HUES48 (cell line): ENCODE data around the gene BLACAT1.

Experiments used
- H3K27ac ChIP-seq: one replicate; pipeline ENCODE4 v1.7.0; 2013; ENCODE audit warnings: low read depth, low read length, inconsistent platforms
- H3K27me3 ChIP-seq: 2 replicates; pipeline ENCODE4 v1.6.1; 2013; ENCODE audit warnings: mild to moderate bottlenecking, low read length; ENCODE audit not compliant: control insufficient read depth, insufficient read depth
- H3K36me3 ChIP-seq: 2 replicates; pipeline ENCODE4 v1.6.1; 2013; ENCODE audit warnings: low read length; ENCODE audit not compliant: control insufficient read depth, insufficient read depth
- H3K4me1 ChIP-seq: 2 replicates; pipeline ENCODE4 v1.6.1; 2013; ENCODE audit warnings: mild to moderate bottlenecking, low read length; ENCODE audit not compliant: control insufficient read depth, insufficient read depth
- H3K4me3 ChIP-seq: 2 replicates; pipeline ENCODE4 v1.5.1; 2013; ENCODE audit warnings: mild to moderate bottlenecking, low read depth, low read length
- H3K9ac ChIP-seq: 2 replicates; pipeline ENCODE4 v1.6.1; 2013; ENCODE audit warnings: mild to moderate bottlenecking, low read depth, low read length, moderate library complexity
- H3K9me3 ChIP-seq: 2 replicates; pipeline ENCODE4 v1.6.1; 2013; ENCODE audit warnings: low read length; ENCODE audit not compliant: control insufficient read depth, insufficient read depth

Gene BLACAT1

GRCh38 chr1:205473475-205473874, 17.6 kb upstream of the BLACAT1 start:
- H3K27me3 ChIP-seq: no peaks in the 10 kb centered on the region
- H3K36me3 ChIP-seq: no peaks in the 10 kb centered on the region
- H3K27ac ChIP-seq: no peak overlapping the region
- peaks cover 15% of the 10 kb centered on the region; the same call in 1 of the 2 replicates for H3K4me1 ChIP-seq
- H3K4me3 ChIP-seq: no peak overlapping the region
- no peak overlapping the region for H3K9ac ChIP-seq
- no peaks in the 10 kb centered on the region for H3K9me3 ChIP-seq

GRCh38 chr1:205472737-205473441, 17.0 kb upstream of the BLACAT1 start:
- H3K4me3 ChIP-seq: no peak overlapping the region
- H3K27me3 ChIP-seq: no peaks in the 10 kb centered on the region
- peaks cover 15% of the 10 kb centered on the region; the same call in 1 of the 2 replicates for H3K4me1 ChIP-seq
- H3K9me3 ChIP-seq: no peaks in the 10 kb centered on the region
- H3K36me3 ChIP-seq: no peaks in the 10 kb centered on the region
- H3K27ac ChIP-seq: no peak overlapping the region
- H3K9ac ChIP-seq: no peak overlapping the region

GRCh38 chr1:205470131-205470530, 14.3 kb upstream of the BLACAT1 start:
- Histone ChIP-seq H3K27ac (no peak overlapping the region), H3K36me3 (no peaks in the 10 kb centered on the region), H3K4me3 (no peak overlapping the region), H3K27me3 (no peaks in the 10 kb centered on the region), H3K4me1 (0 out of 2 replicates have a peak, but pooled peaks cover 4% of the 10 kb centered on the region), H3K9ac (no peak overlapping the region), H3K9me3 (no peaks in the 10 kb centered on the region)

DNA sequence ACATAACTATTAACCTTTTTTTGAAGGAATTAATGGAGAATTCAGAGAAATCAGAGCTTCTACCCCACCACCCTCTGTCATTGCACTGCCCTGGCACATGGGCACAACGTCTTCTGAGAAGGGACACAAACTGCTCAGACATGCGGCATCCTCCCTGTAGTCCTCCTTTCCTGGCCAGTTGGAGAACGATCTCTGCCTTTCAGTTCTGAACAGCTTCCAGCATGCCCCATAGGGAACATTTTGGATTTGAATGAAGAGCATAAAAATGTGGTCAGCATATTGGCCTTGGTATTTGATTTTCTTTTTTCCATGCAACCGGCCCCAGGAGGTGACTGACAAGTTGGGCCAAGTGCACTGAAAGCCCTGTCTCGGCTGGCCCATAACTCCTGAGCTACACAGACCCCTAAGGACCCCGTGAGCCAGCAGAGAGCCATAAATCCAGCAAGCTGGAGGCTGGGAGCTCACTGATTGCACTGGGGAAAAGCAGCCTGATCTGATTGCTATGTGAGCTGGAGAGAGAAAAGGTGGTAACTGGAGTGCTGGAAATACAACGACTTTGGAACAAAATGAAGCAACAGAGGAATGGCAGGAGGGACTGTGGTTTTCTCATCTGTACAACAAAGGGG, 10.9 kb upstream of the BLACAT1 start:
- Histone ChIP-seq H3K9ac (no peak overlapping the region), H3K27me3 (no peaks in the 10 kb centered on the region), H3K4me3 (no peak overlapping the region), H3K4me1 (no peaks in the 10 kb centered on the region), H3K36me3 (no peaks in the 10 kb centered on the region), H3K27ac (no peak overlapping the region), H3K9me3 (no peaks in the 10 kb centered on the region)

- Histone ChIP-seq H3K4me3 (no peak overlapping the region), H3K9me3 (no peaks in the 10 kb centered on the region), H3K4me1 (no peaks in the 10 kb centered on the region), H3K27me3 (no peaks in the 10 kb centered on the region), H3K27ac (no peak overlapping the region), H3K36me3 (no peaks in the 10 kb centered on the region), H3K9ac (no peak overlapping the region)
Measured at GRCh38 chr1:205465392-205465791, 9.5 kb upstream of the BLACAT1 start.

- Histone ChIP-seq H3K4me3 (no peak overlapping the region), H3K36me3 (no peaks in the 10 kb centered on the region), H3K4me1 (peaks cover 26% of the 10 kb centered on the region), H3K9ac (no peak overlapping the region), H3K27me3 (peaks cover 19% of the 10 kb centered on the region), H3K27ac (no peak overlapping the region), H3K9me3 (no peaks in the 10 kb centered on the region)
Measured at GRCh38 chr1:205458777-205459566, 3.1 kb upstream of the BLACAT1 start.

DNA sequence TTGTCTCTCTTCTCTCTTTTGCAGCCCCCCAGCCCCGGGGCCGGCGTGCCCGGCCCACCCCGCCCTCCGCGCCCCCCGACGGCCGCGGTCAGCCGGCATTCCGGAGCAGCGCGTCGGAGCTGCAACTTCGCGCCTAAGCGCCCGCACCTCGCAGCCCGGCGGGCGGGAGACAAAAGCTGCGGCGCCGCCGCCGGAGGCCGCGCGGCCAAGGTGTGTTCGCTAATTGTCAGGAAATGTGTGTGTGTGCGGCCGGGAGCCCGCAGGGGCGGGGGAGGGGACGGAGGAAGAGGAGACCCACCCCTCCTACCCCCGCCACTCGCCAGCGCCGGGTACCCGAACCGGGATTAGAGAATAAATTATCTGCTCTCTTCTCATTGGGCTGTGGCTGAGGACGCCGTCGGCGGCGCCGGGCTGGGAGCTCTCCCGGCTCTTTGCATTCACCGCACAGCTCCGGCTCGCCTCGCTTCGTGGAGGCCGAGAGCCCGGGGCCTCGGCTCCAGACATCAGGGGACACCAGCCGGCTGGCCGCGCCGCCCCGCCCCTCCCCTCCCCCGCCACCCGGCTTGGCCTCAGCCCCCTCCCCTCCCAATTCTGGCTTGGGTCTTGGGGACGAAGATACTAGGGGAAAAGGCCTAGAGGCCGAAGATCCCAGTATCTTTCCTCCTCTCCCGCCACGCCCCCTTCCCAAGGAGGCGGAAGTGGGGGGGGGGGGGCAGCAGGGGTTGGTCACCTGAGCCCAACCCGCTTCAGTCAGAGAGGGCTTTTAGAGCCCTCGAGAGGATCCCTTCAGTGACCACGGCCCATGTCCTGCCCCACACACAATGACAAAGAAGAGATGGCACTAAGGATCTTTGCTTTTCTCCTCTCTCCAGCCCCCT, 1.3 kb upstream of the BLACAT1 start:
- Histone ChIP-seq H3K36me3 (no peaks in the 10 kb centered on the region), H3K9me3 (no peaks in the 10 kb centered on the region), H3K27me3 (peaks cover 26% of the 10 kb centered on the region), H3K27ac (peak overlapping the region; percentile 87), H3K4me1 (peaks cover 37% of the 10 kb centered on the region), H3K9ac (peak overlapping the region; percentile 62; the same call in 1 of the 2 replicates), H3K4me3 (peak overlapping the region; percentile 84)

- H3K4me3 ChIP-seq: peak overlapping the region; percentile 84
- peaks cover 26% of the 10 kb centered on the region for H3K27me3 ChIP-seq
- H3K27ac ChIP-seq: peak overlapping the region; percentile 87
- H3K9ac ChIP-seq: peak overlapping the region; percentile 62; the same call in 1 of the 2 replicates
- H3K36me3 ChIP-seq: no peaks in the 10 kb centered on the region
- H3K9me3 ChIP-seq: no peaks in the 10 kb centered on the region
- H3K4me1 ChIP-seq: peaks cover 42% of the 10 kb centered on the region
Measured at GRCh38 chr1:205456383-205456867, 580 bp upstream of the BLACAT1 start.

- peaks cover 53% of the 10 kb centered on the region for H3K4me1 ChIP-seq
- H3K27ac ChIP-seq: peak overlapping the region; percentile 87
- H3K4me3 ChIP-seq: peak overlapping the region; percentile 84
- no peak overlapping the region for H3K9ac ChIP-seq
- H3K36me3 ChIP-seq: no peaks in the 10 kb centered on the region
- H3K27me3 ChIP-seq: peaks cover 26% of the 10 kb centered on the region
- H3K9me3 ChIP-seq: no peaks in the 10 kb centered on the region
Measured at GRCh38 chr1:205454903-205455335, 926 bp downstream of the BLACAT1 start.

DNA sequence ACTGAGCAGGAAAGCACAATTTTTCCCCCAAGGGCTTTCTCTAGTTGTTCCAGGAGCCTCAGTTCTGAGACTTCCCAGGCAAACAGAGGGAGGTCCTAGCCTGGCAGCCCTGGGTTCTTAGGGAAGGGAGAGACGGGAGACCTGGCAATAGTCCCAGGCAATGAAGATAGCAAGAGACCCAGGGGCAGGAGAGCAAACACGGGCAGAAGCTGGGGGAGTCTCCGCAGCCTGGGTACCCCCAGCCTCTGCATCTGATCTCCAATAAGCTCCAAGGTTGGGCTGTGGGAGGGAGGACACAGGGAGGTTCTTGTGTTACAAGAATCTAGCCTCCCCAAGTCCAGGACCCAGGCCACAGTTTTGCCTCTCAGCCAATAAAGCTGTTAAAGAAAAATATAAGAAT, 2.4 kb downstream of the BLACAT1 start:
- no peaks in the 10 kb centered on the region for H3K9me3 ChIP-seq
- peaks cover 25% of the 10 kb centered on the region for H3K27me3 ChIP-seq
- no peaks in the 10 kb centered on the region for H3K36me3 ChIP-seq
- H3K9ac ChIP-seq: no peak overlapping the region
- H3K4me1 ChIP-seq: peaks cover 56% of the 10 kb centered on the region
- no peak overlapping the region for H3K27ac ChIP-seq
- no peak overlapping the region for H3K4me3 ChIP-seq
